HG02981 (cell line): Measurements from ENCODE around the gene ANAPC2.

Experiments
- ATAC-seq: cut with Tn5 transposase; IDR thresholded peaks from one replicate; pipeline ENCODE4 v1.9.1; 2021; ENCODE audit warnings: mild to moderate bottlenecking, moderate library complexity; ENCODE audit not compliant: unreplicated experiment

ANAPC2 gene

GRCh38 chr9:137165250-137165836, 23.0 kb downstream of the ANAPC2 start:
- ATAC-seq, result no peak

DNA sequence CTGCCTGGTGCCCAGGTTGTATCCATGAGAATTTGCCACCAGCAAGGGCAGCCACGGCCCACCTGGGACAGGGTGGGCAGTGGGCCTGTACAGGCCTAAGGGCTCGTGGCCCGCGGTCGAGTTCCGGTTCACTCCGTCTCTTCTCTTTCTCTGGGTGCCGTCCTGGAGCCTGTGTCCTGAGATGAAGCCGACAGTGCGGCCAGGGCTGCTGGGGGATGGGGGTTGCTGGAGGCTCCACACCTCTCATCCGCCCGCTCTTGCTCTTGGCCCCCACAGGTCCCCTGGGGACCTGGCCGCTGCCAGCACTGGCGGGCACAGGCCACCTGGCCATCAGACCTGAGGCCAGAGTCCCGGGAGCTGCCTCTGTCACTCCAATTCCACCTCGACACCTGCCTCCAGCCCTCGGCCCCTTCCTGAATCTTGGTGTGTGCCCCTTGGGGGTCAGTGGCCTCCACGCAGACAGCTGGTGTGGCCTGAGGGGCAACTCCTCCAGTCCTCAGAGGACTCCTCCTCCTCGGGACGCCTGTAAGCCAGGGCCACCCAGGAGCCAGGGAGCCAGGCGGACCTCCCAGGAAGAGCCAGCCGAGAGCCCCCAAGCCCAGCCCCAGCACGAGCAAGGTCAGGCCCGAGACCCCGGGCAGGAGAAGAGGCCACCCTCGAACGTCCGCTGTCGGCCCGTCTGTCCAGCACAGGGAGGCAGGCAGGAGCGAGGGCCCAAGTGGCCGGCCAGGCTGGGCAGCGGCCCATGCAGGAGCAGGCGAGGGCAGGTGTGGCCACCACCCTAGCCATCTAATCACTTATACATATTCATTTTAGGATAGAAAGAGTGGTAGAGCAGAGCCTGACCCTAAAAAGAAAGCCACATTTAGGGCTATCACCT, 23.8 kb downstream of the ANAPC2 start:
- no peak for ATAC-seq

GRCh38 chr9:137163805-137164204, 24.6 kb downstream of the ANAPC2 start:
- no peak for ATAC-seq

- no peak for ATAC-seq
These were observed 25.0 kb downstream of the ANAPC2 start for GRCh38 chr9:137163365-137163715.

DNA sequence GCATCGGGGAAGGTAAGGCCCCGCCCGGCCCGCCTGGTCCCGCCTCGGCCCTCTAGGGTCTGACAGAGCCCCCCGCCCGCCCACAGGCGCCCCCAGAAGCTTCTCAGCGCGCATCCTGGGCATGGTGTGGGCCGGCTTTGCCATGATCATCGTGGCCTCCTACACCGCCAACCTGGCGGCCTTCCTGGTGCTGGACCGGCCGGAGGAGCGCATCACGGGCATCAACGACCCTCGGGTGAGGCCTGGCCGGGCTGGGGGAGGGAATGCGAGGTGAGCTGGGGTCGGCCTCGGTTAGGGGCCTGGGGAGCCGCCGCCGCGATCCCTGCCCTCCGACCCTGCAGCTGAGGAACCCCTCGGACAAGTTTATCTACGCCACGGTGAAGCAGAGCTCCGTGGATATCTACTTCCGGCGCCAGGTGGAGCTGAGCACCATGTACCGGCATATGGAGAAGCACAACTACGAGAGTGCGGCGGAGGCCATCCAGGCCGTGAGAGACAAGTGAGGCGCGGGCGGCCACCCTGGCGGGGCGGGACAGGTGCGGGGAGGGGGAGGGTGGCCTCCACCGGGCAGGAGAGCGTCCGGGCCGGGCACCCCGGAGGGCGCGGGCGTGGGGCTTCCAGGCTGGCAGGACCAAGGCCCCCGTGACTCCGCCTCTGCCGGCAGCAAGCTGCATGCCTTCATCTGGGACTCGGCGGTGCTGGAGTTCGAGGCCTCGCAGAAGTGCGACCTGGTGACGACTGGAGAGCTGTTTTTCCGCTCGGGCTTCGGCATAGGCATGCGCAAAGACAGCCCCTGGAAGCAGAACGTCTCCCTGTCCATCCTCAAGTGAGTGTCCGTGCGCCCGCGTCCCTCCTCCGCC, 25.6 kb downstream of the ANAPC2 start:
- ATAC-seq, result no peak

DNA sequence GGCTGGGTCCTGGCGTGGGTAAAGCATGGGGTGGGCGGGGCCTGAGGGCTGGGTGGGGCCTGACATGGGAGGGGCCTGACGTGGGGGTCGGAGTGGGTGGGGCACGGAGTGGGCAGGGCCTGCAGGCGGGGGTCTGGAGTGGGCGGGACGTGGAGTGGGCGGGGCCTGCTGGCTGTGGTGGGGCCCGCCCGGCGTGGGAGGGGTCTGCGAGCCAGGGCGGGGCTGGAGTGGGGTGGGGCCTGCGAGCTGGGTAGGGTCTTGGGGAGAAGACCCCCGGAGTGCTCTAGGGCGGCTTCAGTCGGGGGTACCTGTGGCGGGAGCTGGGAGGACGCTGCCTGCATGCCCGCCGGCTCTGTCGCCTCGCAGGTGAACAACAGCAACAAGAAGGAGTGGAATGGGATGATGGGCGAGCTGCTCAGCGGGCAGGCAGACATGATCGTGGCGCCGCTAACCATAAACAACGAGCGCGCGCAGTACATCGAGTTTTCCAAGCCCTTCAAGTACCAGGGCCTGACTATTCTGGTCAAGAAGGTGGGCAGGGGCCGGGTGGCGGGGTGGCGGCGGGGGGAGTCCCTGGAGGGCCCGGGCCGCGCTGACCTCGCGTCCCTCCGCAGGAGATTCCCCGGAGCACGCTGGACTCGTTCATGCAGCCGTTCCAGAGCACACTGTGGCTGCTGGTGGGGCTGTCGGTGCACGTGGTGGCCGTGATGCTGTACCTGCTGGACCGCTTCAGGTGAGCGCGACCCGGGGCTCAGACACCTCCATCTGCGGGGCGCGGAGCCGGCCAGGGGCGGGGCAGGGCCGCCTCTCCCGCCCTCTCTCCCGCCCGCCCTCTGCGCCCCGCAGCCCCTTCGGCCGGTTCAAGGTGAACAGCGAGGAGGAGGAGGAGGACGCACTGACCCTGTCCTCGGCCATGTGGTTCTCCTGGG, 26.5 kb downstream of the ANAPC2 start:
- ATAC-seq, result no peak

GRCh38 chr9:137160716-137161557, 27.4 kb downstream of the ANAPC2 start:
- ATAC-seq, result no peak

GRCh38 chr9:137160054-137160425, 28.3 kb downstream of the ANAPC2 start:
- ATAC-seq, result no peak

DNA sequence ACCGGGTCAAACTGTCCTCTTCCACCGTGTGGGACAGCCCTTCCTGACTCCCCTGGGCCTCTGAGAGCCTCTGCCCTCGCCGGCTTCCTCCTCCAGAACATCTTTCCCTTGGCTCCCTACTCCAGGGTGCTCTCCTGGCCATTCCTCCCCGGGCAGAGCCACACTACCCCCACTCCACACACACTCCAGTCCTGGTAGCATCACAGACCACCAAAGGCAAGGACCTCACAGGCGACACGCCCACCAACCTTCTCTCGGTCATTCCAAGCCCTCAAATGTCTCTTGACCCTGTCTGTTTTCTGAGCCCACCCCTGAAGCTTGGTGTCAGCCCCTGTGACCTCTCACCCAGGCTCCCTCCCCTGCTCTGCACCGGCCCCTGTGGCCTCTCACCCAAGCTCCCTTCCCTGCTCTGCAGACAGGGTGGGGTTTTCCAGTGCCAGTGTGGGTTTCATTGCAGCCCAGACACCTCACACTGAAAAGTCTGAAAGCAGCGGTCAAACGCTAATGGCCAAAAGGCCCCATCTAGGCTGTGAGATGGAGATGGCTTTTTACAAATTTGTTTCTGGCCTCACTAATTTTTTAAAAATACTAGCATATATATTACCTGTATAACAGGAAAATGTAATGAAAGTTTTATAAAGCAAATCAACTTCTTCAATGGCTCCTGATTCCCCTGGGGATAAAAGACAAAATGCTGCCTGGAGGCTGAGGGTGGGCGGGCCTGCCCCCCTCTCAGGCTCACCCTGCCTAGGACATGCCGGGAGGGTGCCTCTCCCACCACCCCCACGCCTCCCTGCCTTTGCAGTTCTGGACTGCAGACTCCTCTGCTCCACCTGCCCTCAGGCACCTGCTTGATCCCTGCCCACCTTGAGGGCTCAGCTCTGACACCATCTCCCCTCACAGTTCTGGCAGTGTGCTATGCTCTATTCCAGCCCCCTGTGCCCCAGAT, 29.0 kb downstream of the ANAPC2 start:
- no peak for ATAC-seq

DNA sequence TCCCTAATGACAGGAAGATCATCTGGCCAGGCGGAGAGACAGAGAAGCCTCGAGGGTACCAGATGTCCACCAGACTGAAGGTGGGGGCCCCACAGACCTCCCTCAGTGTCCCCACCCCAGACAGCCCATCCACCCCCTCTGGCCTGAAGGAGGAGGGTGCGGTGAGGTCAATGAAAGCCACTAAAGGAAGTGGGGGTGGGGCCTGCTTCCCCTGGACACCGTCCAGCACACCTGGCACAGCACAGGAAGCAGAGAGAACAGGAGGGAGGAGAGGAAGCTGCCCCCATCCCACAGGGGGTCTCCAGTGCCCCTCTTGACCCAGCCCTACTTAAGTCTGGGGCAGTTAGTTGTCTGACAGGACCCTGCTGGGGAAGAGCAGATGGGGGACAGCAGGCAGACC, 29.7 kb downstream of the ANAPC2 start:
- ATAC-seq, result no peak

DNA sequence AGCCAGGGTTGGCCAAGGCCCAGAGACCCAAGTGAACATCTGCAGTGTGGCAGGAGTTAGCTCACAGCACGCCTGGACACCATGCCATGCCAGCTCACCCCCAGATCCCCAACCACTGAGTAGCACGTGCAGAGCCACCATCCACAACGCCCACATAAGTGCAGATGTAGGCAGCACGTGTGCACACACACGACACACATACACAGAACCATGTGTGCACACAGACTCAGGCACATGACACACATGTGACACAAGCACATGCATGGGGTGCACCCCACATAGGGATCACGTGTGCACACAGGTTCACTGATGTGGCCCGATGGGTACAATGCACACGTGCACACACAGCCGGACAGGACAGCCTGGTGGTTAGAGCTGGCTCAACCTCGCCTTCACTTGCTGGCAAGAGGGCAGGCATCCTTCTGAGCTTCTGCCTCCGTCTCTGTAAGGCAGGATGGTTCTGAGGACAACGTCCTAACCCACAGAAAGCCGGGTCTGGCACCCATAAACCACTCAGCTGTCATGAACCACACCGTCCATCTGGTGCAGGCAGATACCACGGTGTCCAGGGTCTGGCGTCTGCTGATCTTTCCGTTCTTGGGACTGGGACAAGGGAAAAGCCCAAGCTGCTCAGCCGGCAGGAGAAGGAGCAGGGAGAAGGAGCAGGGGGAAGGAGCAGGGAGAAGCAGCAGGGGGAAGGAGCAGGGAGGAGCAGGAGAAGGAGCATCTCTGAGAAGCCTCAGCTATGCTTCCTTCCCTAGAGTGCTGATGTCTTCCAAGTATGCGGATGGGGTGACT, 30.5 kb downstream of the ANAPC2 start:
- ATAC-seq, result no peak

GRCh38 chr9:137156567-137157375, 31.6 kb downstream of the ANAPC2 start:
- ATAC-seq, result no peak

DNA sequence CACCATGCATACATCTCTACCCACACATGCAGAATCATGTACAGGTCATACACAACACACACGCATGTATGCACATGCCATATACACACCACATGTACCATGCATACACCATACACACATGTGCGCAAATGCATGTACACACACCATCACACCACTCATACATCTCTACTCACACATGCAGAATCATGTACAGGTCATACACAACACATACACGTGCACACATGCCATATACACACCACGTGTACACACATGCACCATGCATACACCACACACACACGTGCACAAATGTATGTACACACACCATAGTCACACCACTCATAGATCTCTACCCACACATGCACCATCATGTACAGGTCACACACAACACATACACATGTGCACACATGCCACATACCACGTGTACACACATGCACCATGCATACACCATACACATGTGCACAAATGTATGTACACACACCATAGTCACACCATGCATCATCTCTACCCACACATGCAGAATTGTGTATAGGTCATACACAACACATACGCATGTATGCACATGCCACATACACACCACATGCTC, 35.4 kb downstream of the ANAPC2 start:
- ATAC-seq, result no peak

- peak; percentile 49 for ATAC-seq
These were observed 37.5 kb downstream of the ANAPC2 start for GRCh38 chr9:137150617-137151457.

DNA sequence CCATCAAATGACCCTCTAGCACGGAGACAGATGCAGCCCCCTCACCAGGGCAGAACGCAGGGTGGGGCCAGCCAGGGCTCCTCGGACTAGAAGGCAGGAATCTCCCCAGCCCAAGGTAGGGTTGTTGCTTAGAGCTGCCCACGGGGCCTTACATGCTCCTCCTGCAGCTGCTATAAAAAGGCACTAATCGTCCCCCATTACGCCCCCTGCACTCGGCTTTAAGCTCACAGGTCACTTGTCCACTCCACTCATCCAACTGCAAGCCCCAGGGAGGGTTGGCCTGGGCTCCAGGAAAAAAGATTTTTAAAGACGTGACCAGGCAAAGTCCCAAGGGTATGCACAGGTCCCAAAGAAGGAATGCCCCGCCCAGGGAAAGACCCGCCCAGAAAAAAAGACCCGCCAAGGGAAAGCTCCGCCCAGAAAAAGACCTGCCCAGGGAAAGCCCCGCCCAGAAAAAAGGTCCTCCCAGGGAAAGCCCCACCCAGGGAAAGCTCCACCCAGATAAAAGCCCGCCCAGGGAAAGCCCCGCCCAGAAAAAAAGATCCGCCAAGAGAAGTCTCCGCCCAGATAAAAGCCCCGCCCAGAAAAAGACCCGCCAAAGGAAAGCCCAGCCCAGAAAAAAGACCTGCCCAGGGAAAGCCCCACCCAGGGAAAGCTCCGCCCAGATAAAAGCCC, 38.3 kb downstream of the ANAPC2 start:
- peak; percentile 31 for ATAC-seq
